Activated CD4-positive, alpha-beta T cell treated with anti-CD3 and anti-CD28 coated beads, Interleukin-2, amount 10 ng/mL, durations not matched to agents 24 days and 14 days (primary cell): Measurements from ENCODE around the gene CERT1. TPM values are rescaled to one million over a fixed set of nuclear protein-coding genes. Genes with fewer than 3 reads are reported as not detected.
"Not testable (repeated sequence)": the region's sequence is repeated elsewhere in the genome, so short reads cannot be mapped to it uniquely, and the experiment has no call there.

Source experiments
- DNase-seq: peaks from one replicate; pipeline ENCODE4 v3.0.0; 2022
- H3K27ac Mint-ChIP-seq: one replicate; pipeline ENCODE4 v1.8.0; 2022; ENCODE audit warnings: mild to moderate bottlenecking, mixed read lengths
- H3K27me3 Mint-ChIP-seq: one replicate; pipeline ENCODE4 v1.8.0; 2022; ENCODE audit warnings: mixed read lengths
- H3K36me3 Mint-ChIP-seq: one replicate; pipeline ENCODE4 v1.8.0; 2022; ENCODE audit warnings: low read depth, mild to moderate bottlenecking, mixed read lengths
- H3K4me1 Mint-ChIP-seq: one replicate; pipeline ENCODE4 v1.8.0; 2021; ENCODE audit warnings: mixed read lengths
- H3K4me3 Mint-ChIP-seq: one replicate; pipeline ENCODE4 v1.8.0; 2022; ENCODE audit warnings: mild to moderate bottlenecking, moderate library complexity, mixed read lengths
- H3K9me3 Mint-ChIP-seq: one replicate; pipeline ENCODE4 v1.8.0; 2021; ENCODE audit warnings: mixed read lengths
- intact Hi-C: fragments of 100-400 bp; cut with micrococcal nuclease; formaldehyde crosslinking; loops from one replicate; pipeline ENCODE4 v1.15.1; 2023
- total RNA-seq: library from RNA; stranded (reverse); gene quantifications from 2 replicates; pipeline ENCODE4 v1.2.3, GENCODE V29; 2022

Gene CERT1, protein sequence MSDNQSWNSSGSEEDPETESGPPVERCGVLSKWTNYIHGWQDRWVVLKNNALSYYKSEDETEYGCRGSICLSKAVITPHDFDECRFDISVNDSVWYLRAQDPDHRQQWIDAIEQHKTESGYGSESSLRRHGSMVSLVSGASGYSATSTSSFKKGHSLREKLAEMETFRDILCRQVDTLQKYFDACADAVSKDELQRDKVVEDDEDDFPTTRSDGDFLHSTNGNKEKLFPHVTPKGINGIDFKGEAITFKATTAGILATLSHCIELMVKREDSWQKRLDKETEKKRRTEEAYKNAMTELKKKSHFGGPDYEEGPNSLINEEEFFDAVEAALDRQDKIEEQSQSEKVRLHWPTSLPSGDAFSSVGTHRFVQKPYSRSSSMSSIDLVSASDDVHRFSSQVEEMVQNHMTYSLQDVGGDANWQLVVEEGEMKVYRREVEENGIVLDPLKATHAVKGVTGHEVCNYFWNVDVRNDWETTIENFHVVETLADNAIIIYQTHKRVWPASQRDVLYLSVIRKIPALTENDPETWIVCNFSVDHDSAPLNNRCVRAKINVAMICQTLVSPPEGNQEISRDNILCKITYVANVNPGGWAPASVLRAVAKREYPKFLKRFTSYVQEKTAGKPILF
- 46.4 and 49.2 TPM in 2 replicates for total RNA-seq

DNA sequence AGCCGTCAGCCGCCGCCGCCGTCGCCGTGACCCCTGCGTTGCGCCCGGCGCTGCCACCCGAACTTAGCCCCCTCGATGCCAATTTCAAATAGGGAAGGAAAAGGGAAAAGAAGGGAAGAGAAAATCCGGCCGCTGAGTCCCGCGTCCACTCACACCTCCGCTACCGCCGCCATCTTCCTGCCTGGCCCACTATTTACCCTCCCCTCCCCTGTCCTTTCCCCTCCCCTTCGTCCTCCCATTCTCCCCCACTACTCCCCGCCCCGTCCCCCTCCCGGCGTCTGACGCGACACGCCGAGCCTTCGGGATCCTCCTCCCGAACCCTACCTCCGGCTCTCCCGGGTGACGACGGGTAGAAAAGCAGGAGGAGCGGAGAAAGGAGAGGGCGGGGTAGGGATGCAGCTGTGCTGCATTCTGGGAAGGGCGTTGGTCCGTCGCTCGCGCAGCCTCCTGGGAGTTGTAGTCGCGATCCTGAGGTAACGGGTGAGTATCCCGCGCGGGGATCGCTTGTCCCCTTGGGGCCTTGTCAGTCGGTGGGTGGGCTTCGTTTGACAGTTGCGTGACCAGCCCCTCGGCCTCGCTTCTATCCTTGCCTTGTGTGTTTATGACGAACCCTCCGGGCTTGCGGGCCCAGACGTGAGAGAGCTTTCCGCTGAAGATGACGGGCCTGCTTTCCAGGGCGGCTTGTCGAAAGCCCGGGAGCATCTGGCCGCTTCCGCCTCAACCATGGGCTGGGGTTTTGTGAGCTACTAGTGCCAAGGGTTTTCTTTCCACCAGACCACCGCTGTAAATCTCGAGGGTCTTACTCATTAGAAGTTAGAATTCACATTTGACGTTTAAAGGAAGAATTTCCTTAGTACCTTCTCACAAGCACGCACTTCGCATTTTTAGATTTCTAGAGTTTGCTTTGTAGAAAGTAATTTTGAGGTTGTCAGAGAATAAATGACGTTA is at the start of gene CERT1, which contains the start of gene POLK:
Gene CERT1 (minus strand): TSS at position 195 of the 948 bp plus-strand sequence. CDS start 422 bp downstream, outside the sequence.
Gene POLK (plus strand): TSS at position 457 of the 948 bp plus-strand sequence.
- Mint-ChIP-seq H3K27ac (peak within 1 kb of the TSS; percentile 96), H3K27me3 (no peaks in the 10 kb centered on the region), H3K4me1 (peaks cover 40% of the 10 kb centered on the region), H3K9me3 (peaks cover 3% of the 10 kb centered on the region), H3K4me3 (peak within 1 kb of the TSS; percentile 95), H3K36me3 (peaks cover 18% of the 10 kb centered on the region)
- DNase-seq = peak; percentile 99
- intact Hi-C loops = loop anchor here (1.0 to 5.0 kb wide), 8 partner anchors 13 to 459 kb away; partner anchors contain the start of genes ANKRD31, GCNT4, HMGCR and POC5

DNA sequence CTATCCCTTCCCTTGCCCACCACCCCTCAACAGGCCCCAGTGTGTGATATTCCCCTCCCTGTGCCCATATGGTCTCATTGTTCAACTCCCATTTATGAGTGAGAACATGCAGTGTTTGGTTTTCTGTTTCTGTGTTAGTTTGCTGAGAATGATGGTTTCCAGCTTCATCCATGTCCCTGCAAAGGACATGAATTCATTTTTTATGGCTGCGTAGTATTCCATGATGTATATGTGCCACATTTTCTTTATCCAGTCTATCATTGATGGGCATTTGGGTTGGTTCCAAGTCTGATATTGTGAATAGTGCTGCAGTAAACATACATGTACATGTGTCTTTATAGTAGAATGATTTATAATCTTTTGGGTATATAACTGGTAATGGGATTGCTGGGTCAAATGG is 49.2 kb upstream of the CERT1 start:
- peaks cover 11% of the 10 kb centered on the region for H3K4me1 Mint-ChIP-seq
- peaks cover 25% of the 10 kb centered on the region for H3K9me3 Mint-ChIP-seq
- H3K4me3 Mint-ChIP-seq, intact Hi-C loops, DNase-seq, H3K27me3 Mint-ChIP-seq, H3K27ac Mint-ChIP-seq: not testable (repeated sequence)
- peaks cover 73% of the 10 kb centered on the region for H3K36me3 Mint-ChIP-seq

DNA sequence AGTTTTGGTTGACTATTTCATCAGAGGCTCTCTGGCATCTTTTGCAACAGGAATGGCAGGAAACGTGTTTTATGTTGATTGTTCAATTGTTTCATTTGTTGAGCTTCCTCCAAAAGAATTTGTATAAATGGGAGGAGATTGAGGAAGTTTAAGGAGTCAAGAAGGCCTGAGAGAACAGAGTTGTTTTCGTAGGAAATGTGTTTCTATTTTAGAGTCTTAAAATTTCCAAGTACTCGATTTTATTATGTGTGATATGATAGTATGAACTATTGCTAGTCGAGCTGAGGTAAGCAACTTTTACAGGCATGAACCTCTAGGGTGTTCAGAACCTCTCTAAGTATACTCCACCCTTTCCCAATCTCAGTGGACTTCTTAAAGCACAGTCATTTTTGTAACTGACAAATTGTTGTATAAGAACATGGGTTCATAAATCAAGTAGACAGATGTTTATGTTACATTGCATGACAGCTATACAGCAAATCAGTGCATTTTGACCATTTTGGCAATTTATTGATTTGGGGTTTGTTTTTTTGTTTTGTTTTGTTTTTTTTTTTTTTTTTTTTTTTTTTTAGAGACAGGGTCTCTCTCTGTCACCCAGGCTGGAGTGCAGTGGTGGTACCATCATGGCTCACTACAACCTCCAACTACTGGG is 47.7 kb upstream of the CERT1 start:
- no peak overlapping the region for H3K27ac Mint-ChIP-seq
- no peak for DNase-seq
- peaks cover 2% of the 10 kb centered on the region for H3K4me1 Mint-ChIP-seq
- peaks cover 17% of the 10 kb centered on the region for H3K9me3 Mint-ChIP-seq
- H3K27me3 Mint-ChIP-seq = no peaks in the 10 kb centered on the region
- intact Hi-C loops = no loop called here
- no peak overlapping the region for H3K4me3 Mint-ChIP-seq
- peaks cover 77% of the 10 kb centered on the region for H3K36me3 Mint-ChIP-seq

DNA sequence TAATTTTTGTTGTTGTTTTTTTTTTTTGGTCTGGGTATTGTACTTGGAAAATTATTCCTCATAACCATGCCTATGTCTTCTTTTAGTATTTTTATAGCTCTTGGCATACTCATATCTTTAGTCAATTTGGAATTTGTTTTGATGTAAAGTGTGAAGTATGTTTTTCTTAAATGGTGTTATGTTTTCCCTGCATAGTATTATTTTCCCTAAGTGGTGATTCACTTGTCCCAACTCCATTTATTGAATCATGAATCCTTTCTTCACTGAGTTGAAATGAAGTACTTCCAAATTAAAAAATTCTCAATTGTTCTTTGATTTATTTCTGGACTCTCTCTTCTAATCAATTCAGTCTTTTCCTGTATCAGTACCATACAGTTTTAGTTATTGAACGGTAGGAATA is 46.8 kb upstream of the CERT1 start:
- Mint-ChIP-seq H3K4me3 (no peak overlapping the region), H3K4me1 (peaks cover 2% of the 10 kb centered on the region), H3K36me3 (peaks cover 77% of the 10 kb centered on the region), H3K27ac (no peak overlapping the region), H3K27me3 (no peaks in the 10 kb centered on the region), H3K9me3 (peaks cover 10% of the 10 kb centered on the region)
- DNase-seq = no peak
- intact Hi-C loops = no loop called here

DNA sequence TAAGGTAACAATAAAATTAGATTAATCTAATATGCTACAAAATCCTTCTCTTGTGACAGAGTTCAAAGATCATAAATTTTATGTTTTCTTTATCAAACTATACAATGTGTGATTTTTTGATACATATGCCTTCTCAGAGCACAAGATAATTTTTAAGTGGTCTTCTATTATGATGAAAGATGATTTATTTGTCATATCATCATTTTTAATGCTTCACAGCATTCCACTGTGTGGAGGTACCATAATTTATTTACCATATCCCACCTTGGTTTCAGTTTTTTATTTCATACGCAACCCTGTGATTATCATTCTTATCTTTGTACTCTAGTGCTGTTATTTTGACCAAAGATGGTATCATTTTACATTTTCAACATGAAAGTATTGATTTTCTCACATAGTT is 41.9 kb upstream of the CERT1 start:
- no peak overlapping the region for H3K4me3 Mint-ChIP-seq
- no peaks in the 10 kb centered on the region for H3K27me3 Mint-ChIP-seq
- intact Hi-C loops = no loop called here
- H3K36me3 Mint-ChIP-seq = peaks cover 70% of the 10 kb centered on the region
- H3K27ac Mint-ChIP-seq = no peak overlapping the region
- no peak for DNase-seq
- H3K9me3 Mint-ChIP-seq = peaks cover 10% of the 10 kb centered on the region
- H3K4me1 Mint-ChIP-seq = peaks cover 2% of the 10 kb centered on the region

DNA sequence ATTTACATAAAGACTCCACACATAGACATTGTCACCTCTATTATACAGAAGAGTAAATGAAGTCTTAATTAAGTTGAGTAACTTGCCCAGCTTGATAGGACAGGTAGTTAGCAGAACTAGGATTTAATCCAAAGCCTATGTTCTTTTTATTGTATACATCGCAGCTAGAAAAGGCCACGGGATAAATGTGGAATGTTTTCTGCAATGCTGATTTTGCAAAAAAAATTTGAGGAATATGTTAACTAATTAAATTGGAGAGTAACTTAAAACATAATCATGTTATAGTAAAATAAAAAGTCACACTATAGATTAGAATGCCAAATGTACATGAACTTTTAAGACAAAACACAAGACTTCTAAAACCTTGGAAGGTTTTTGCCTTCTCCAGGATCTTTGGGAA is 41.3 kb upstream of the CERT1 start:
- Mint-ChIP-seq H3K4me3 (no peak overlapping the region), H3K36me3 (peaks cover 64% of the 10 kb centered on the region)

DNA sequence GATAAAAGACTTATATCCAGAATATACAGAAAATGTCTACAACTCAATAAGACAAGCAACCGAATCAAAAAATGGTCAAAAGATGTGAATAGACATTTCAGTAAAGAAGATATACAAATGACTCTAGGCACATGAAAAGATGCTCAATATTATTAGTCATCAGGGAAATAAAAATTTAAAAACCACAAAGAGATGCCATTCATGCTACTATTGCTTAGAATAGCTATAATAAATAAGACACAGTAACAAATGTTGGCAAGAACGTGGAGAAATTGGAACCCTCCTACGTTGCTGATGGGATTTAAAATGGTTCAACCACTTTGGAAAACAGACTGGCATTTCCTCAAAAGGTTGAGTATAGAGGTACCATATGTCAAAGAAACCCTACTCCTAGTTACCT is 40.0 kb upstream of the CERT1 start:
- H3K9me3 Mint-ChIP-seq = peaks cover 10% of the 10 kb centered on the region
- H3K27me3 Mint-ChIP-seq = no peaks in the 10 kb centered on the region
- intact Hi-C loops = no loop called here
- DNase-seq = no peak
- no peaks in the 10 kb centered on the region for H3K4me1 Mint-ChIP-seq
- H3K4me3 Mint-ChIP-seq = no peak overlapping the region
- no peak overlapping the region for H3K27ac Mint-ChIP-seq
- H3K36me3 Mint-ChIP-seq = peaks cover 54% of the 10 kb centered on the region

More for the DNA sequence above, 41.3 kb upstream of the CERT1 start:
- intact Hi-C loops = no loop called here
- H3K27ac Mint-ChIP-seq = no peak overlapping the region
- H3K4me1 Mint-ChIP-seq = no peaks in the 10 kb centered on the region
- DNase-seq = no peak
- peaks cover 10% of the 10 kb centered on the region for H3K9me3 Mint-ChIP-seq
- no peaks in the 10 kb centered on the region for H3K27me3 Mint-ChIP-seq

DNA sequence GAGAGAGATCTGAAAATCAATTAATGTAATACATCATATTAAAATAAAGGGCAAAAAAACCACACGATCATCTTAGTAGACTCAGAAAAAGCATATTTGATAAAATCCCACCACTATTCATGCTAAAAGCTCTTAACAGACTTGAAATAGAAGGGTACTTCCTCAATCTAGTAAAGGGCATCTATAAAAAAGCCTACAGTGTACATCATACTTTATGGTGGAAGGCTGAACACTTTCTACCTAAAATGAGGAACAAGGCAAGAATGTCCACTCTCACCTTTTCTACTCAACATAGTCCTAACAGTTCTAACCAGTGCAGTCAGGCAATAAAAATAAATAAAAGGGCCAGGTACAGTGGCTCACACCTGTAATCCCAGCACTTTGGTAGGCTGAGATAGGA is 39.2 kb upstream of the CERT1 start:
- Mint-ChIP-seq H3K27me3 (no peaks in the 10 kb centered on the region), H3K27ac (no peak overlapping the region), H3K4me1 (no peaks in the 10 kb centered on the region), H3K4me3 (no peak overlapping the region), H3K9me3 (peaks cover 10% of the 10 kb centered on the region), H3K36me3 (peaks cover 48% of the 10 kb centered on the region)
- intact Hi-C loops = no loop called here
- no peak for DNase-seq

DNA sequence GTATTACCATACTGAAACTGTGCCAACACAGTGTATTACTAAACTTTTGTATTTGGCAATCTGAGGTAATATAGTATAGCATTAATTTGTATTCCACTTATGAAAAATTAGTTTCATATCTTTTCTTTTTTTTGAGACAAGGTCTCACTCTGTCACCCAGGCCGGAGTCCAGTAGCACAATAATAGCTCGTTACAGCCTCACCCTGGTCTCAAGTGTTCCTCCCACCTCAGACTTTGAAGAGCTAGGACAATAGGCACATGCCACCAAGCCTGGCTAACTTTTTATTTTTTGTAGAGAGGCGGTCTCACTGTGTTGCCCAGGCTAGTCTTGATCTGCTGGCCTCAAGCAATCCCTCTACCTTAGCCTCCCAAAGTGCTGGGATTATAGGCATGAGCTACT is 36.4 kb upstream of the CERT1 start:
- Mint-ChIP-seq H3K36me3 (peaks cover 33% of the 10 kb centered on the region), H3K9me3 (peaks cover 10% of the 10 kb centered on the region), H3K27me3 (no peaks in the 10 kb centered on the region), H3K4me3 (no peak overlapping the region), H3K4me1 (peaks cover 4% of the 10 kb centered on the region), H3K27ac (no peak overlapping the region)
- no peak for DNase-seq
- intact Hi-C loops = no loop called here

DNA sequence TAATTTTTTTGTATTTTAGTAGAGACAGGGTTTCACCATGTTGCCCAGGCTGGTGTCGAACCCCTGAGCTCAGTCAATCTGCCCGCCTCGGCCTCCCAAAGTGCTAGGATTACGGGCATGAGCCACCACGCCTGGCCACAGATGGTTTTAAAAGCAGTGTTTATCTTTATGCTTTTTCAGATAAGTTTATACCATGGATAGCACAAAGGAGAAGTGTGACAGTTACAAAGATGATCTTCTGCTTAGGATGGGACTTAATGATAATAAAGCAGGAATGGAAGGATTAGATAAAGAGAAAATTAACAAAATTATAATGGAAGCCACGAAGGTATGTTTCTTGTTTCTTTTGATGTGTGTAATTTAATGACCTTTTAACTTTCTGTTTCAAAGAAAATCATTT is 35.4 kb upstream of the CERT1 start:
- intact Hi-C loops = no loop called here
- no peaks in the 10 kb centered on the region for H3K27me3 Mint-ChIP-seq
- H3K4me3 Mint-ChIP-seq = no peak overlapping the region
- H3K4me1 Mint-ChIP-seq = peaks cover 4% of the 10 kb centered on the region
- DNase-seq = no peak
- no peak overlapping the region for H3K27ac Mint-ChIP-seq
- peaks cover 10% of the 10 kb centered on the region for H3K9me3 Mint-ChIP-seq
- peaks cover 26% of the 10 kb centered on the region for H3K36me3 Mint-ChIP-seq

DNA sequence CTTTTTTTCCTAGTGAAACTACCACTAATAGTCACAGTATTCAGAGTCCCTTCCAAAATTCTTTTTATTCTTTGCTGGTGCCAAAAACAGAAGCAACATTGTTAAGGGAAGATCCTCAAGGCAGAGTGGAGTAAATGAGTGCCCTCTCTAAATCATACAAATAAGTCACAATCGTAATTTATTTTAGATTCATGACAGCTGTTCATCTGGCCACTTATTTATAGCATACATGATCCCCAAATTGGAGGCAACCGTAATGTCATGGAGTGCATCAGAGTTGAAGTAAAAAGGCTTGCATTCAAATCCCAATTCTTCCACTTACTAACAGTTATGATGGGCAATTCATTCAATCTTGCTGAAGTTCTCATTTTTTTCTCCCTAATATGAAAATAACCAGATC is 33.7 kb upstream of the CERT1 start:
- no peak for DNase-seq
- Mint-ChIP-seq H3K4me3 (no peak overlapping the region), H3K36me3 (peaks cover 21% of the 10 kb centered on the region), H3K4me1 (peaks cover 4% of the 10 kb centered on the region), H3K9me3 (no peaks in the 10 kb centered on the region), H3K27me3 (no peaks in the 10 kb centered on the region), H3K27ac (no peak overlapping the region)
- intact Hi-C loops = no loop called here

DNA sequence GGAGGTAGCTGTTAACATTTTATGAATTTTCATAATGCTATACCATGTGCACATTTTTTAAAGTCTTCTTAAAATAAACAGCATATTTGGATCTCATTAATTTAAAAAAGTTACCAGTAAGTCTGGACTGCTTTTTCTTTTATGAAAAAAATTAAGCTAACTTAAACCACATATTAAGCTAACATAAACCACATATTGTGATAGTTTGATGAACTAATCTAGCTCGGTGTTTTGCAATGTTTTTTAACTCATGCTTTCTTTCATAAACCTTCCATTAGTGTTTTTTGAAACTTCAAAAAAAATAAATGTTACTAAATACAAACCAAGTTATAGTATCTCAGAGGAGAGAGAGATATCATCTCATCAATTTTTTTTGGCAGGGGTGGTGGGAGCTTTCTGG is 26.8 kb upstream of the CERT1 start:
- Mint-ChIP-seq H3K36me3 (peaks cover 33% of the 10 kb centered on the region), H3K9me3 (peaks cover 11% of the 10 kb centered on the region), H3K27me3 (no peaks in the 10 kb centered on the region), H3K4me3 (no peak overlapping the region), H3K27ac (no peak overlapping the region), H3K4me1 (peaks cover 13% of the 10 kb centered on the region)
- intact Hi-C loops = no loop called here
- DNase-seq = no peak

DNA sequence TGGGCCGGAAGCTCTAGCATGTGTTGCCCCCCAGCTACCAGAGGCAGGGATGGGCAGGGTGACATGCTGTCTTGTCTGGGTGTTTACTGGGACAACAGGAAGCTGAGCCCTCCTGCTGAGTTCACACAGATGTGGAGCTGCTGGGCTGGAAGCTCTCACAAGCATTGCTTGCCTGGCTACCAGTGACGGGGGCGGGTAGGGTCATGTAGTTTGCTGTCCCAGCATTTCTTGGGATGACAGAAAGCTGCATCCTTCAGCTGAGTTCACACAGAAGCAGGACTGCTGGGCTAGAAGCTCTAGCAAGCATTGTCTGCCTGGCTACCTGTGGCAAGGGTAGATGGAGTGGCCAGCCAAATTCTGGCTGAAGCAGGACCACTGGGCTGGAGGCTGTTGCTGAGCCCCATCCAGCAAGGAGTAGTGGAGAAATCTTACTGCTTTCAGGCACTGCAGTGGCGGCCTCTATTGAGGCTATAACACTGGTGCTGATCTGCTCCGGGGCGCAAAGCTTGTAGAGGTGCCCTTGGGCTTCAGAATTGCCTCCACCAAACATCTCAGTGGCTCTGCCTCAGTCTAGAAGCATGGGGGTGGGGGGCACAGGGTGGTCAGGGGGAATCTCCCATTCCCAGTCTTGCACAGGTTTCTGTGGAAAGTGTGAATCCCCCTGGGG is 25.4 kb upstream of the CERT1 start:
- DNase-seq = no peak
- intact Hi-C loops = no loop called here
- Mint-ChIP-seq H3K4me3 (no peak overlapping the region), H3K9me3 (peaks cover 15% of the 10 kb centered on the region), H3K4me1 (peaks cover 13% of the 10 kb centered on the region), H3K27me3 (no peaks in the 10 kb centered on the region), H3K27ac (peak overlapping the region; percentile 36), H3K36me3 (peaks cover 44% of the 10 kb centered on the region)
